GM21528 (cell line): Measurements from ENCODE around the gene SDR9C7.
"Not testable (repeated sequence)": the region's sequence is repeated elsewhere in the genome, so short reads cannot be mapped to it uniquely, and the experiment has no call there.

Experiments used
- ATAC-seq: cut with Tn5 transposase; IDR thresholded peaks from one replicate; pipeline ENCODE4 v1.9.1; 2021; ENCODE audit warnings: mild to moderate bottlenecking, moderate library complexity; ENCODE audit not compliant: unreplicated experiment, low FRiP score

The SDR9C7 gene

GRCh38 chr12:56954057-56954957 lies 20.1 kb upstream of the SDR9C7 start:
- no peak for ATAC-seq

GRCh38 chr12:56953314-56953713 lies 19.1 kb upstream of the SDR9C7 start:
- no peak for ATAC-seq

GRCh38 chr12:56951582-56952339 lies 17.6 kb upstream of the SDR9C7 start:
- no peak for ATAC-seq

- no peak for ATAC-seq
Observed at GRCh38 chr12:56948881-56949280, 14.7 kb upstream of the SDR9C7 start.

GRCh38 chr12:56948457-56948777 lies 14.2 kb upstream of the SDR9C7 start:
- ATAC-seq: no peak

GRCh38 chr12:56947633-56948456 lies 13.6 kb upstream of the SDR9C7 start:
- no peak for ATAC-seq

- no peak for ATAC-seq
Observed at GRCh38 chr12:56943878-56944277, 9.7 kb upstream of the SDR9C7 start.

GRCh38 chr12:56943374-56943773 lies 9.2 kb upstream of the SDR9C7 start:
- ATAC-seq: not testable (repeated sequence)

GRCh38 chr12:56941299-56942017 lies 7.2 kb upstream of the SDR9C7 start:
- ATAC-seq: no peak

GRCh38 chr12:56940942-56941298 lies 6.7 kb upstream of the SDR9C7 start:
- ATAC-seq: not testable (repeated sequence)

- ATAC-seq: no peak
Observed at GRCh38 chr12:56935752-56936151, 1.5 kb upstream of the SDR9C7 start.

GRCh38 chr12:56935157-56935556 lies 949 bp upstream of the SDR9C7 start:
- no peak for ATAC-seq

- no peak for ATAC-seq
Observed at GRCh38 chr12:56932867-56933266, 1.3 kb downstream of the SDR9C7 start.

- no peak for ATAC-seq
Observed at GRCh38 chr12:56932146-56932545, 2.1 kb downstream of the SDR9C7 start.

GRCh38 chr12:56931474-56931978 lies 2.7 kb downstream of the SDR9C7 start:
- no peak for ATAC-seq

GRCh38 chr12:56930241-56930640 lies 4.0 kb downstream of the SDR9C7 start:
- no peak for ATAC-seq

- ATAC-seq: no peak
Observed at GRCh38 chr12:56929780-56930179, 4.4 kb downstream of the SDR9C7 start.

GRCh38 chr12:56928262-56928661 lies 5.9 kb downstream of the SDR9C7 start:
- ATAC-seq: no peak

GRCh38 chr12:56927281-56927680 lies 6.9 kb downstream of the SDR9C7 start:
- ATAC-seq: no peak

GRCh38 chr12:56922031-56922430 lies 12.2 kb downstream of the SDR9C7 start:
- ATAC-seq: no peak
